WI38 (cell line): ENCODE measurements around the gene TSTD2.
A peak's percentile ranks its signal among the peaks of the same experiment; 100 is the strongest.

ENCODE experiments used
- H3K4me3 ChIP-seq: 2 replicates; pipeline ENCODE4 v1.5.1; 2011; ENCODE audit warnings: low read depth, mild to moderate bottlenecking, control low read depth, low read length
- TF ChIP-seq, protein P1 (sequence below): IDR thresholded peaks from 2 replicates; pipeline ENCODE4 v1.5.1; 2012; ENCODE audit warnings: low read depth, mild to moderate bottlenecking, control low read depth, low read length

TSTD2 gene

DNA sequence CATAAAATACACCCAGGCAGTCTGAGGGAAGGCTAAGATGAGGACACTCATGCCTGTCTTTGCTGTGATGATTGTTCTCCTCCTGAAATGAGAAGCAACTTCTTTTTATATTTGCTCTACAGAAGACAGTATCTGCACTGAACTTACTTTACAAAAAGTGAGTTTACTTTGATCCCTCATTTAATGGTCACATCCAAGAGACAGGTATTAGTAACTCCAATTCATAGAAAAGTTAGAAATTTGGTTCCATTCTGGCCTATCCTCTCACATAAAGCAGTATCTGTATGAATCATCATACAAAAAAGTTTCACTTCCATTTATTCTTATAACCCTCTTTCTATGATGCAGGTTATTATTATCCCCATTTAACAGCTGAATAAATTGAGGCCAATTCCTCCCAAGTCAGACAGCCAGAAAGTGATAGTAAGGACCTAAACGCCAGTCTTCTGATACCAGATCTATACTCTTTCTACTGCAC lies 15.2 kb downstream of the TSTD2 start:
- no peak overlapping the region for H3K4me3 ChIP-seq
- TF ChIP-seq, protein P1, sequence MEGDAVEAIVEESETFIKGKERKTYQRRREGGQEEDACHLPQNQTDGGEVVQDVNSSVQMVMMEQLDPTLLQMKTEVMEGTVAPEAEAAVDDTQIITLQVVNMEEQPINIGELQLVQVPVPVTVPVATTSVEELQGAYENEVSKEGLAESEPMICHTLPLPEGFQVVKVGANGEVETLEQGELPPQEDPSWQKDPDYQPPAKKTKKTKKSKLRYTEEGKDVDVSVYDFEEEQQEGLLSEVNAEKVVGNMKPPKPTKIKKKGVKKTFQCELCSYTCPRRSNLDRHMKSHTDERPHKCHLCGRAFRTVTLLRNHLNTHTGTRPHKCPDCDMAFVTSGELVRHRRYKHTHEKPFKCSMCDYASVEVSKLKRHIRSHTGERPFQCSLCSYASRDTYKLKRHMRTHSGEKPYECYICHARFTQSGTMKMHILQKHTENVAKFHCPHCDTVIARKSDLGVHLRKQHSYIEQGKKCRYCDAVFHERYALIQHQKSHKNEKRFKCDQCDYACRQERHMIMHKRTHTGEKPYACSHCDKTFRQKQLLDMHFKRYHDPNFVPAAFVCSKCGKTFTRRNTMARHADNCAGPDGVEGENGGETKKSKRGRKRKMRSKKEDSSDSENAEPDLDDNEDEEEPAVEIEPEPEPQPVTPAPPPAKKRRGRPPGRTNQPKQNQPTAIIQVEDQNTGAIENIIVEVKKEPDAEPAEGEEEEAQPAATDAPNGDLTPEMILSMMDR: no peak

- TF ChIP-seq, protein P1: peak; percentile 60
- H3K4me3 ChIP-seq: no peak overlapping the region
Measured at GRCh38 chr9:97615439-97616072, 17.6 kb downstream of the TSTD2 start.

GRCh38 chr9:97604901-97605645 lies 28.1 kb downstream of the TSTD2 start:
- TF ChIP-seq, protein P1: no peak
- H3K4me3 ChIP-seq: no peak overlapping the region

DNA sequence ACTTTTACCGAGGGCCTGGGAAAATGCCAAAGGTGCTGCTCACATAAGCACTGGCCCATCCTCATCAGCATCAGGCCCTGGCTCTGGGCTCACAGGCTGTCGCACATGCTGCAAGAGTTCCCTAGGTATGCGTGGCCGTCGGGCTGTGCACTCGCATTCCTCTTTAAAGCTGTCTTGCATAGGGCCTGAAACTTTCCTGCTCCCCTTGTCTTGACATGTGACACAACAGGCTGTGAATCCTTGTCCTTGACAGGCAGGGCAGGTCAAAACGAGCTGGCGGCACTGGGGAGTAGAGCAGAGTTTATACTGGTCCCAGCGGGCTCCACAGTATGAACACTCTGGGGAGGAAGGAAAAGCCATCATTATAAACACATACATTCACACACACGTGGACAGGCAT lies 30.7 kb downstream of the TSTD2 start:
- H3K4me3 ChIP-seq: no peak overlapping the region
- TF ChIP-seq, protein P1: no peak

- TF ChIP-seq, protein P1: no peak
Measured at GRCh38 chr9:97601228-97601898, 31.8 kb downstream of the TSTD2 start.

GRCh38 chr9:97600531-97601227 lies 32.5 kb downstream of the TSTD2 start:
- TF ChIP-seq, protein P1: no peak
- H3K4me3 ChIP-seq: no peak overlapping the region

More at GRCh38 chr9:97601228-97601898, 31.8 kb downstream of the TSTD2 start:
- no peak overlapping the region for H3K4me3 ChIP-seq
